Medulla oblongata (tissue), 1 donor: ENCODE results near the gene ZFP69B.
A peak's percentile ranks its signal among the peaks of the same experiment; 100 is the strongest.

Experiments
- DNase-seq: peaks from one replicate; pipeline ENCODE4 v3.0.0-alpha.2; 2015; ENCODE audit errors: extremely low spot score

Gene ZFP69B

GRCh38 chr1:40449684-40450494 lies at the start of gene ZFP69B:
Gene ZFP69B (plus strand): TSS chr1:40450476. CDS start chr1:40450962, 486 bp downstream.
- peak; percentile 89 for DNase-seq

- no peak for DNase-seq
Observed at GRCh38 chr1:40401473-40402201, 48.6 kb upstream of the ZFP69B start.

GRCh38 chr1:40404670-40405462 lies 45.4 kb upstream of the ZFP69B start:
- peak; percentile 80 for DNase-seq

GRCh38 chr1:40405812-40406211 lies 44.5 kb upstream of the ZFP69B start:
- DNase-seq, result no peak

GRCh38 chr1:40407453-40407852 lies 42.8 kb upstream of the ZFP69B start:
- DNase-seq, result no peak

- no peak for DNase-seq
Observed at GRCh38 chr1:40409467-40409866, 40.8 kb upstream of the ZFP69B start.

- no peak for DNase-seq
Observed at GRCh38 chr1:40411294-40411693, 39.0 kb upstream of the ZFP69B start.

- no peak for DNase-seq
Observed at GRCh38 chr1:40411843-40412242, 38.4 kb upstream of the ZFP69B start.

GRCh38 chr1:40413527-40414252 lies 36.6 kb upstream of the ZFP69B start:
- DNase-seq, result no peak

- DNase-seq, result no peak
Observed at GRCh38 chr1:40414331-40414730, 35.9 kb upstream of the ZFP69B start.

GRCh38 chr1:40416709-40417108 lies 33.6 kb upstream of the ZFP69B start:
- no peak for DNase-seq

GRCh38 chr1:40421431-40422384 lies 28.6 kb upstream of the ZFP69B start:
- peak; percentile 80 for DNase-seq

GRCh38 chr1:40422630-40423263 lies 27.5 kb upstream of the ZFP69B start:
- DNase-seq, result no peak

GRCh38 chr1:40423264-40423642 lies 27.0 kb upstream of the ZFP69B start:
- DNase-seq, result peak; percentile 47

- no peak for DNase-seq
Observed at GRCh38 chr1:40423951-40424618, 26.2 kb upstream of the ZFP69B start.

GRCh38 chr1:40425198-40425597 lies 25.1 kb upstream of the ZFP69B start:
- no peak for DNase-seq

- no peak for DNase-seq
Observed at GRCh38 chr1:40431385-40431784, 18.9 kb upstream of the ZFP69B start.

GRCh38 chr1:40432644-40433390 lies 17.5 kb upstream of the ZFP69B start:
- no peak for DNase-seq

GRCh38 chr1:40435471-40435870 lies 14.8 kb upstream of the ZFP69B start:
- no peak for DNase-seq
